ENCODE measurements around the gene BBIP1. TPM values are rescaled to one million over a fixed set of nuclear protein-coding genes. Genes with fewer than 3 reads are reported as not detected.

Gene BBIP1
- polyA plus RNA-seq, 1 donor from 2014 or later: 73.3 TPM

DNA sequence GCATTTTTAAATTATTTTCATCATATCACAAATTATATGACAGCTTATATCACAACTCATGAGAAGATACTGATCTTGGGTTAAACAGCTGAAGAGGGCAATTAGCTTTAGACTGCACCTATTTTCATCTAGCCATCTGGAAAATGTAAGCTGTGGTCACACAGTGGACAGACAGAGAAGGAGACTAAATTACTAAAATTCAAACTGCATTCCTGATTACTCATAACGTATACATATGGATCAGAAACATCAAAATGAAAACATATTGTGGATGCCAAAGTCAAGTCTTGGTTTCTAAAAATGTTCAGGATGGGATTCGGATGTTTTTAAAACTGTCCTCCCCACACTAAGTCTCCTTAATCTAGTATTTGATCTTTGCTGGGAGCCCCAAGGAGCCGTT is 6.6 kb downstream of the BBIP1 start:
- H3K4me2 ChIP-seq (ENCODE audit: low read length): no peak overlapping the region
- no peaks in the 10 kb centered on the region for H3K9me3 ChIP-seq (ENCODE audit: low read length)

DNA sequence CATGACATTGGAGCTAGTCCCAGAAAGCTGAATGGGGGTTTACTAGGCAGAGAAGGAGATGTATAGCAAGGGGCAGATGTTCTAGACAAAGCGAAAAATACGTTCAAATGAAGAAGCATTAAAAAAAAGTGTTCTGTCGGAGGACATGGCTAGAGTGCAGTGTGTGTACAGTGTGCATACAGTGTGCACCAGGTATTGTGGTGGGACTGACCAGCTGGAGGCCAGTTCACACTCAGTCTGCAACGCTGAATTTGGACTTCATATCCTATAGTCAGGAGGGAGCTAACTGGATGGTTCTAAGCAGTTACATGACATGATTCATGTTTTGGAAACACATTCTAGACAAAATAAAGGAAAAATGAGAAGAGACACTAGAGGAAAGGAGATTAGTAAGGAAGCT is 8.8 kb downstream of the BBIP1 start:
- H3K4me3 ChIP-seq (ENCODE audit: low read length): no peak overlapping the region
- TF ChIP-seq RAD21 (conservative IDR thresholded peaks at IDR 0.05) (no peak), EP300 (conservative IDR thresholded peaks at IDR 0.05; ENCODE audit: poor library complexity, severe bottlenecking) (no peak), MXI1 (conservative IDR thresholded peaks at IDR 0.05; ENCODE audit: poor library complexity, severe bottlenecking) (no peak), EZH2 (IDR thresholded peaks at IDR 0.05; ENCODE audit: borderline replicate concordance, insufficient read depth, low read length, poor library complexity, severe bottlenecking) (no peak), SMC3 (conservative IDR thresholded peaks at IDR 0.05; ENCODE audit: poor library complexity) (no peak), TAF1 (IDR thresholded peaks at IDR 0.05; ENCODE audit: low read depth) (no peak), POLR2AphosphoS5 (IDR thresholded peaks at IDR 0.05) (no peak)
- TF ChIP-seq, protein P1, sequence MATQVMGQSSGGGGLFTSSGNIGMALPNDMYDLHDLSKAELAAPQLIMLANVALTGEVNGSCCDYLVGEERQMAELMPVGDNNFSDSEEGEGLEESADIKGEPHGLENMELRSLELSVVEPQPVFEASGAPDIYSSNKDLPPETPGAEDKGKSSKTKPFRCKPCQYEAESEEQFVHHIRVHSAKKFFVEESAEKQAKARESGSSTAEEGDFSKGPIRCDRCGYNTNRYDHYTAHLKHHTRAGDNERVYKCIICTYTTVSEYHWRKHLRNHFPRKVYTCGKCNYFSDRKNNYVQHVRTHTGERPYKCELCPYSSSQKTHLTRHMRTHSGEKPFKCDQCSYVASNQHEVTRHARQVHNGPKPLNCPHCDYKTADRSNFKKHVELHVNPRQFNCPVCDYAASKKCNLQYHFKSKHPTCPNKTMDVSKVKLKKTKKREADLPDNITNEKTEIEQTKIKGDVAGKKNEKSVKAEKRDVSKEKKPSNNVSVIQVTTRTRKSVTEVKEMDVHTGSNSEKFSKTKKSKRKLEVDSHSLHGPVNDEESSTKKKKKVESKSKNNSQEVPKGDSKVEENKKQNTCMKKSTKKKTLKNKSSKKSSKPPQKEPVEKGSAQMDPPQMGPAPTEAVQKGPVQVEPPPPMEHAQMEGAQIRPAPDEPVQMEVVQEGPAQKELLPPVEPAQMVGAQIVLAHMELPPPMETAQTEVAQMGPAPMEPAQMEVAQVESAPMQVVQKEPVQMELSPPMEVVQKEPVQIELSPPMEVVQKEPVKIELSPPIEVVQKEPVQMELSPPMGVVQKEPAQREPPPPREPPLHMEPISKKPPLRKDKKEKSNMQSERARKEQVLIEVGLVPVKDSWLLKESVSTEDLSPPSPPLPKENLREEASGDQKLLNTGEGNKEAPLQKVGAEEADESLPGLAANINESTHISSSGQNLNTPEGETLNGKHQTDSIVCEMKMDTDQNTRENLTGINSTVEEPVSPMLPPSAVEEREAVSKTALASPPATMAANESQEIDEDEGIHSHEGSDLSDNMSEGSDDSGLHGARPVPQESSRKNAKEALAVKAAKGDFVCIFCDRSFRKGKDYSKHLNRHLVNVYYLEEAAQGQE (IDR thresholded peaks at IDR 0.05; ENCODE audit: borderline replicate concordance): no peak
- TF ChIP-seq, protein P2, sequence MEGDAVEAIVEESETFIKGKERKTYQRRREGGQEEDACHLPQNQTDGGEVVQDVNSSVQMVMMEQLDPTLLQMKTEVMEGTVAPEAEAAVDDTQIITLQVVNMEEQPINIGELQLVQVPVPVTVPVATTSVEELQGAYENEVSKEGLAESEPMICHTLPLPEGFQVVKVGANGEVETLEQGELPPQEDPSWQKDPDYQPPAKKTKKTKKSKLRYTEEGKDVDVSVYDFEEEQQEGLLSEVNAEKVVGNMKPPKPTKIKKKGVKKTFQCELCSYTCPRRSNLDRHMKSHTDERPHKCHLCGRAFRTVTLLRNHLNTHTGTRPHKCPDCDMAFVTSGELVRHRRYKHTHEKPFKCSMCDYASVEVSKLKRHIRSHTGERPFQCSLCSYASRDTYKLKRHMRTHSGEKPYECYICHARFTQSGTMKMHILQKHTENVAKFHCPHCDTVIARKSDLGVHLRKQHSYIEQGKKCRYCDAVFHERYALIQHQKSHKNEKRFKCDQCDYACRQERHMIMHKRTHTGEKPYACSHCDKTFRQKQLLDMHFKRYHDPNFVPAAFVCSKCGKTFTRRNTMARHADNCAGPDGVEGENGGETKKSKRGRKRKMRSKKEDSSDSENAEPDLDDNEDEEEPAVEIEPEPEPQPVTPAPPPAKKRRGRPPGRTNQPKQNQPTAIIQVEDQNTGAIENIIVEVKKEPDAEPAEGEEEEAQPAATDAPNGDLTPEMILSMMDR (IDR thresholded peaks at IDR 0.05; ENCODE audit: poor library complexity, severe bottlenecking): no peak
- H3F3A ChIP-seq (ENCODE audit: insufficient read depth, low read length, poor library complexity, severe bottlenecking): no peaks in the 10 kb centered on the region
- no peaks in the 10 kb centered on the region for H3K27me3 ChIP-seq (ENCODE audit: insufficient read depth, low read depth, low read length)
- no peak overlapping the region for H3K4me2 ChIP-seq (ENCODE audit: low read length)
- H2AFZ ChIP-seq (ENCODE audit: low read depth, low read length): no peak overlapping the region
- H3K9ac ChIP-seq (ENCODE audit: low read length): no peak overlapping the region
- no peaks in the 10 kb centered on the region for H3K9me3 ChIP-seq (ENCODE audit: low read length)
- no peaks in the 10 kb centered on the region for H3K36me3 ChIP-seq (ENCODE audit: insufficient read depth, low read length)
- H4K20me1 ChIP-seq (ENCODE audit: insufficient read depth): no peaks in the 10 kb centered on the region
- no peaks in the 10 kb centered on the region for H3K79me2 ChIP-seq (replicated peaks; ENCODE audit: insufficient read depth, low read length)
- no peaks in the 10 kb centered on the region for H3K9me2 ChIP-seq (ENCODE audit: insufficient read depth, low read length)
- H3K27ac ChIP-seq (ENCODE audit: low read length): no peak overlapping the region

More for the DNA sequence above, 6.6 kb downstream of the BBIP1 start:
- peaks cover 5% of the 10 kb centered on the region for H3K79me2 ChIP-seq (replicated peaks; ENCODE audit: insufficient read depth, low read length)
- H3K9ac ChIP-seq (ENCODE audit: low read length): no peak overlapping the region
- H3K36me3 ChIP-seq (ENCODE audit: insufficient read depth, low read length): no peaks in the 10 kb centered on the region
- H3K27ac ChIP-seq (ENCODE audit: low read length): no peak overlapping the region
- H4K20me1 ChIP-seq (ENCODE audit: insufficient read depth): no peaks in the 10 kb centered on the region
- no peaks in the 10 kb centered on the region for H3F3A ChIP-seq (ENCODE audit: insufficient read depth, low read length, poor library complexity, severe bottlenecking)
- TF ChIP-seq, protein P2 (IDR thresholded peaks at IDR 0.05; ENCODE audit: poor library complexity, severe bottlenecking): no peak
- TF ChIP-seq EZH2 (IDR thresholded peaks at IDR 0.05; ENCODE audit: borderline replicate concordance, insufficient read depth, low read length, poor library complexity, severe bottlenecking): no peak
- no peaks in the 10 kb centered on the region for H3K27me3 ChIP-seq (ENCODE audit: insufficient read depth, low read depth, low read length)
- H3K9me2 ChIP-seq (ENCODE audit: insufficient read depth, low read length): no peaks in the 10 kb centered on the region
- no peak overlapping the region for H2AFZ ChIP-seq (ENCODE audit: low read depth, low read length)
- no peak overlapping the region for H3K4me3 ChIP-seq (ENCODE audit: low read length)
